ENCODE data around the gene TTLL5.

Gene TTLL5

DNA sequence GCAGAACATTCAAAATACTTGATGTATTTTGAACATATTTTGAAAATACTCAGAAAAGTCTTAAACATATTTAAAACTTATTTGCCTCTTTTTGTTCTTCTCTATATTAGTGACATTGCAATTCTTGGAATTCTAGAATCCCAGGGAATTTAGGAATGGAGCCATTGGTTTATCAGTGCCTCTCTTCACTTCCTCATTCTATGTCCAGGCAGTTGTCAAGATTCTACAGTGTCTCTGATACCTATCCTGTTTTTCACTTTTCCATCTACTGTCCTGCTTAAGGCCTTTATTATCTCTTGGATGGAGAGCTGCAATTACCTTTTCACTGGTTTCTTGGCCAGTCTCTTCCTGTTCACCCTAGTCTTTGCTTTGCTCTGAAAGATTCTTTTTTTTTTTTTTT lies 144.6 kb downstream of the TTLL5 start:
- DNase-seq = no peak

DNA sequence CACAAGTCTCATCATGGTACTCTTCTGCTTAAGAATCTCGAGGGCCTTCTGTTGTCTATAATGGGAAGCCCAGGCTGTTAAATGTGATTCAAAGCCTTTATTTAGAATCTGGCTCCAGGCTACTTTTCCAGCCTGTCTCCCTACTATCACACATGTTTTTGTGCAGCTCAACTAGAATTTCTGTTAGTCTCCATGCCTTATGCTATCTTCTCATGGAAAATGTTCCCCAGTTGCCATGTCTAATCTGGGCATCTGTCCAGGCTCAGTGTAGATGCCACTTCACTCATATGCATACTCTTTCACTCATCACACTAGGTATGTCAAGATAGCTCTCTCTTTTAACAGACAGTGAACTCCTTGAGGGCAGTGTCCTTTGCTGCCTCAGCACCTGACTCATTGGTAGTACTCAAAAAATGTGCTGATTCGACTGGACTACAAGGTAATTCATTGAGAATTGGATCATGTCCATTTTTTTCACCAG lies 145.3 kb downstream of the TTLL5 start:
- DNase-seq = no peak

DNA sequence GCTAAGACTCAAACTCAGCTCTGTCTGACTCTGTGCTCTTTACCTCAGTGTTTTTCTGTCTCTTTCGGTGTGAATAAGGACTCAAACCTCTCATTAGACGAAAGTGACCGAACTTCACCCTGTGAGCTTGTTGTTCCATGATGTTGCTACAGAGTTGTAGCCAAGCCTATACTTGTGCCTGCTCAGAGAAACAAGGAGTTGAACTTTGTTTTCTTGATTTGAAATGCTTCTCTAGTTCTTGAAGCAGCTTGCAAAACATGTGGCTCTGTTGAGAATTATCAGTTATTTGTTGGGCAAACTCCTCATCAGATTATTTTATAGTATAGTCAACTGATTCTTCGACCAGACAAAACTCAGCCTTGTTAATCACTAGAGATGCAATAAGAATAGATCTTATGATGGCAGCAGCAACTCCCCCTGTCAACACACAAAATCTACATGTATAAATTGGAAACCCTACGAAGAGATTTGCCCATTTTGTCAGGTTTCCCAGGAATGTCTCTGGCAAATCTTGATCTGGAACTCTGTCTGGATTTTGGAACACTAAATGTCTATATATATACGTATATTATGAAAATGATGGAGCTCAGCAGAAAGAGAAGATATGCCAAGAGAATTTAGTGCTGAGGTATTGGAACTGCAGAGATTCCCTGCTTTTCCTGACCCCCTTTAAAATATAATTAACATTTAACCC lies 146.8 kb downstream of the TTLL5 start:
- no peak for DNase-seq

DNA sequence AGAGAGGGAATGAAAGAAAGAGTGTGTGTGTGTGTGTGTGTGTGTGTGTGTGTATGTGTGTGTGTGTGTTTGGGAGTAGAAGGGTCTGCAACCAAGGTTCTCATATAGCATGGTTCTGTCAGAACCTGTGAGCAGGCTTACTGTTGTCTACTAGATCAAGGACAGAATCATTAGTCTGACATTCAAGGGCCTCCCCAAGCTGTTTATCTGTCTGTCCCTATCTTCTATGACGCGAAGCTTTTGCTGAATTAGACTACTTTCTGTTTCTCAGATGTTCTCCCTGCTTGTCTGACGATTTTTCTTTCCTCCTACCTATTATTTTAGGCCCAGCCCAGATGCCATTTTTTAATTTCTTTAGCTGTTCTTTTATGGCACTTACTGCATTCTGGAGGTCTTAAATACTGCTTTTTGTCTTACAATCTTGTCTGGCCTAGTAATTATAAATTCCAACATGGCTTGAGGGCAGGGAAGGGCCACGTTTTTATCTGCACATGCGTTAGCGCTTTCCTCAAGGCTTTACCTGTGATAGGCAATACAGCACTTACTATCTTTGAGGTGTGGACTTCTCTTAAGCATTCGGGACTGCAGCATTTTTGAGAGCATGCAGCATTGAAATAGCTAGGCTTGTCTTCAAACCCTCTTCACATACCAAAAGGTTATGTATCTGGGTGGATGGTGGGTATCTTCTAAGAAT lies 150.2 kb downstream of the TTLL5 start:
- DNase-seq = no peak

DNA sequence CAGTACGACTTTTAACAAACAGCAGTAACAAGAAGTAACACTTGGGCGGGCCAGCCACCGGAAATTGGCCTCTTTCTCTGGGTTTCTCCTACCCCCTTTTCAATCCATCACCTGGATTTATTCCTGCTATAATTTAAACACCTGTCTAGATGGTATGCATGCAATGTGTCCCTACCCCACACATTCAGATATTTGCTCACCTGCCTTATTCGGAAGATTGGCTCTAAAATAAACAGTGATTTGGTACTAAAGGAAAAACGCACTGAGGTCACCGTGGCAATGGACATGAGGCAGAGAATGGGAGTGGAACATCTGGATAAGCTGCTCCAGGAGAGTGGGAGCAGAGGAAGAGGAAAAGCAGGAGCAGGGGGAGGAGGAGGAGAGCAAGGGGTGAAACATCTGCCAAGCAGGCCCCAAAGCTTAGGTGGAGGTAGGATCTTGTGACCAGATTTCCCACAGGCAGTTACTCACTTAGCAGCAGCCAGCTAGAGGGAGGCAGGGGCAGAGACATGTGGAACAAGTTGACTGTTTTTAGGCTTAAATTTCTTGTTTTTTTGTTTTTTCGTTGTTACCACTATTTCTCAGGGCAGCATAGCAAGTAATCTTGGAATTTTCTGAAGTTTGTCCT lies 150.9 kb downstream of the TTLL5 start:
- no peak for DNase-seq

DNA sequence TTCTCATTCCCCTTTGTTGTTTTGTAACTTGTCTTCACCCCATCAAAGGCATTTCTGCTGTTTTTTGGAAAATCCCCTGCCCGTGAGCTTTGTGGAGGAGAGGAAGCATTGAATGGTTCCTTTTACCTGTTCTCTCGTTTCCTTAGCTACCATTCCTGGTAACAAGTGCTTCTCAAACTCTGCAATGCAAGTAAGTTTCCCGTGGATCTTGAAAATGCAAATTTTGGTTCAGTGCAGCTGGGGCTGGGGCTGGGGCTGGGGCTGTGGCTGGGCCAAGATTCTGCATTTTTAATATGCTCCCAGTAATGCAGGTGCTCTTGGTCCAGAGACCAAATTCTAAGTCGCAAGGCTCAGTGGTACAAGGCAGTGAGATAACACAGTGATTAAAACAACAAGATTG lies 151.6 kb downstream of the TTLL5 start:
- no peak for DNase-seq

DNA sequence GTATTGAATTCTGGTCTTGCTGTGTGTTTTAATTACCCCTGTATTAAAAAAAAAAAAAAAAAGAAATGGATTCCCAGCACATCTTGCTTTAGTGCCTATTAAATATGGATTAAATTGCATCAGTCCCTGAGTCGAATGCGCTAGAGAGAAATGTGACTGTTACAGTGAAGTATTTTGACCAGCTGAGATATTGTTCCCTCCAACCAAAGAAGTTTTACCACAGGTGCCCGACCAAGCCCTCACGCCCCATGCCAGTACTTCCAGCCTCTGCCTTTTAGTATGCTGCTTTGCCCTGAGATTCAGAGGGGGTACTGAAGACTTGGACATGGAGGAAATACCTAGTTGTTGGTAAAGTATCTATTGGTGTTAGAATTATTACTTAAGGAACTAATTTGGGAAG lies 159.7 kb downstream of the TTLL5 start:
- DNase-seq = no peak

DNA sequence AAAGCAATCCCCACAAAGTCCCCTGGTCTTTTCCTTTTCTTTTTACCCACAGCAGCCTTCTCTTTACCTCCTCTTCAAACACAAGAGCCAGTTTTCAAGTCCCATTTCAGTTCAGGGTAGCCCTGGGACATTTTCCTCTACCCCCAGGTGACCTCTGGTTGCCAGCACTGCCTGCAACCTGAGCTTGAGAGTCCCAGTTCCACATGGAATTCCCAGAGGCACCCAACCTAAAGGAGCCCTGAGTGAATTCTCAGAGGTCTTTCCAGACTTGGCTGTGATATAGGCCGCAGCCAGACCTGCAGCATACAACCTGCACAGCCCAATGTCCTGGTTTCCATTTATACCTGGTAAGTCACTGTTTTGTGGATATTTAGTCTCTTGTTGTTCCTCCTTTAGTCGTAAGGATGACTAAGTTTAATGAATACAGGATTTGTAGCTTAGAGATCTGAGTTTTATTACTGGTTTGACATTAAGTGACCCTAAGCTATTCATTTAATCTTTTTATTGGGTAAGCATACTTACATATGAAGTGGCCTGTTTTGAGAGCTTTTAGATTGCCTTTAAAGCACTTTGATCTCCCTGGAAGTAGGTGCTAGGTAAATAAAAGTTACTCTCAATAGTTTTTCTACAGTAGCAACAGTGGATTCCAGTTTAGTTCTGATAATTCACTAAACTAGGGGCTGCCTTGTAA lies 160.9 kb downstream of the TTLL5 start:
- no peak for DNase-seq

DNA sequence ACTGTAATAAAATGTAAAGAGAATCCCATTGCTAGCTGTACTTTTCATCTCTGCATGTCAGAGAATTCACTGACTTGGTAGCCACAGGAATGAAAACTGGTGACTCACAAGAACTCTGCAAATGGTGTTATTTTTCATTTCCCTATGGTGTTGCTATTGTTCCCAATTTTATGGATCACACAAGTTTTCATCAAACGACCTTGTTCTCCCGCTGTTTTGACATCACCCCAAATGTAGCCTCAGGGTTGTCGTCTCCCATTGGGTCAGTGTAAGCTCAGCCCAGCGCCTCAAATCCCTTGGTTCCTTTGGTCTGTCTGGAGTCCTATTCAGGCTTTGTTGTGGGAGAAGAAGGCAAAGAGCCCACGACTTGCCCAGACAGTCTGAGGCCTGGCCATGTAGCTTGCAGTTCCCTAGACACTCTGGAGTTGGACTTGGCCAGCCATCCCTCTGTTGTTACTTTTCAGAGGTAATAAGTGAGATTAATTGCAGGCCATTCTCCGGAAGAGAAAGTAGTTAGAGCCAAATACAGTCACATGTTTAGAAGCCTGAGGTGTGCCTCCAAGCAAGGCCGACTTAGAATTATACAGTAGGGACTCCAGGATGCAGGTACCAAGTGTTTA lies 161.6 kb downstream of the TTLL5 start:
- no peak for DNase-seq

DNA sequence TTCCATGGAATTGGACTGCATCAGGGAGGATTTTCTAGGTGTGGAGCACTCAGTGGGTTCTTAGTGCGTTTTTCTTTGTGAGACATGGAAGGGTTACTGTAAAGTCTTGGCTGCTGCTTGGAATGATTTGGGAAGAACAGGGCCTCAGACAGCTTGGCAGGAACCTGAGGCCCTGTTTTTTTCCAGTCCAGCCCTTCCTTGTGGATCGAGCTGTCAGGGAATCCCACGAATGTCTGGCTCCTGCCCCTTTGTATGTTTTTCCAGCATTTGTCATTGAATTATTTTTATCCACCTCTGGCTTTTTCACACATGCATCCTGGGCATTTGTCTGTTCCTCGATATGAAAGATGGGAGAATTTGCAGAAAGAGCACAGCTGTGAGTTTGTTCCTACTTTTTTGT lies 162.3 kb downstream of the TTLL5 start:
- no peak for DNase-seq

DNA sequence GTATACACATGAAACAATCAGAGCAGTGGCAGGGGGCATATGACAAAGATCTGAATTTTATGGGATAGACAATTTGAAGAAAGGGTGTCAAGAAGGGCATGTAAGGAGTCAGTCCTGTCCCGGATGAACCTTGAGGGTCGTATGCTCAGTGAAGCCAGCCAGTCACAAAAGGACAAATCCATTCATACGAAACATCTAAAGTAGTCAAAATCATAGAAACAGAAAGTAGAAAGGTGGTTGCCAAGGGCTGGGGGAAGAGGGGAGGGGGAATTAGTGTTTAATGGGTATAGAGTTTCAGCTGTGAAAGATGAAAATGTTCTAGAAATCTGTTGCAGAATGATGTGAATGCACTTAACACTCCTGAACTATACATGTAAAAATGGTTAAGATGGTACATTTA lies 163.3 kb downstream of the TTLL5 start:
- no peak for DNase-seq

DNA sequence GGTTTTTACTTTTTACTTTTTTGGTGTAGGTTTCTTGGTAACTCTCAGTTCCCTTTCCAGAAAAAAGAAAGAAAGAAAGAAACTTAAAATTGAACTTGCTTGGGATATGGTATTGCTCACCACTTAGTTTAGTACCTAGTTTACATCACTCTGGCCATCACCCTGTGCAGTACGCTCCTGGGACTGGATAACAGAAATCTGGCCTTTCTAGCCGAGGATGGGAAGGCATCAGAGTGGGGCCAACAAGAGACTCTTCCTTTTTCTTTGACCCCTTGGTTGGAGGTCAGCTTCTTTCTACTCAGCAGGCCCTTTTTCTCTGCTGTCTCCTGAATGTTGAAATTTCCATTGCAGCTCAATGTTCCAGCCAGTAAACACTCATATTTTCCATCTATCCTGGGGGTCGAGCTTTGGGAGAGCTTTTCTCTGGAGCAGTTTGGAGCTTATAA lies 164.1 kb downstream of the TTLL5 start:
- no peak for DNase-seq

DNA sequence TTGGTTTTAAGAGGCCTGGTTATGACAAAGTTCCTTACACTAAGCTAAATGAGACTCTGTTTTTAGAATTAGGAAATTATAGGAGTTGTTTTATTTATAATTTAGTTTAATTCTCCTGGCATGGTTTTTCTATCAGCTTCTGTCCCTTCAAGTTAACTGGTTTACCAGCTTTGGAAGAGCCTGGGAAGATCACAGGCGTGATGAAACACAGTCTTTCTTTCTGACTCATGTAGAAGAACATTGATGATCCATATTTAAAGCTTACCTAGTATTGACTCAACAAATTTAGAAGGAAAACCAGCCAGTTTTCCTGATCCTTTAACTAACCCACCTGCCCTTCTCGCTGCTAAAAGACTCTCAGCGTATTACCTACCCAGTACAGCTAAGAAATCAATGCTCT lies 165.6 kb downstream of the TTLL5 start:
- DNase-seq = no peak

DNA sequence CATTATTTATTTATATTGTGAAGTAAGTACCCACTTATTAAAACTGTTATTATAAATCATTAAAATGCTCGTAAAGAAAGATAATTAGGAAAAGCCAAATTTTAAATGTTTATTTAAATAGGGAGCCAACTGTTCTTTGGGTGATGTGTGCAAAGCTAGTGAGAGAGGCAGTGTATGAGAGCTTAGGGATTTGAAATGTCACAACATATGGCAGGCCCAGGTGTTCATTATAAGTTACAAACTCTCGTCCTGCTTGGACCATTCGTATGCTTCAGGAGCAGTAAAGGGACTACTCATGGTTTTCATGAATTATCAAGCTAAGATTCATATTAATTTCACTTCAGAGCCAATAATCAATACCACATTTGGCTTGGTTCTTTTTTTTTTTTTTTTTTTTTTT lies 166.3 kb downstream of the TTLL5 start:
- DNase-seq = no peak

DNA sequence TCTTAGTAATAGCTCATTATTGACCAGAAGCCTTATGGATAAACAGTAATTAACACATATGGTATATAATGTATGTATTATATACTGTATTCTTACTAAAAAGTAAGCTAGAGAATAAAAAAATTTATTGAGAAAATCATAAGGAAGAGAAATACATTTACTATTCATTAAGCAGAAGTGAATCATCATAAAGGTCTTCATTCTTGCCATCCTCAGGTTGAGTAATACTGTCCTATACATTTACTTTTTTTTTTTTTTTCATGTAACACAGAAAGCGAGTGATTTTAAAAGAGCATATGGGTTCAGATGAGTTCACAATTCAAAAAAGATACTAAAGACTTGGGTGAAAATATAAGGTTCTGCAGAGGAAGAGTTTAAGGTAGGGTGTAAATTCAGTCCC lies 168.3 kb downstream of the TTLL5 start:
- no peak for DNase-seq

DNA sequence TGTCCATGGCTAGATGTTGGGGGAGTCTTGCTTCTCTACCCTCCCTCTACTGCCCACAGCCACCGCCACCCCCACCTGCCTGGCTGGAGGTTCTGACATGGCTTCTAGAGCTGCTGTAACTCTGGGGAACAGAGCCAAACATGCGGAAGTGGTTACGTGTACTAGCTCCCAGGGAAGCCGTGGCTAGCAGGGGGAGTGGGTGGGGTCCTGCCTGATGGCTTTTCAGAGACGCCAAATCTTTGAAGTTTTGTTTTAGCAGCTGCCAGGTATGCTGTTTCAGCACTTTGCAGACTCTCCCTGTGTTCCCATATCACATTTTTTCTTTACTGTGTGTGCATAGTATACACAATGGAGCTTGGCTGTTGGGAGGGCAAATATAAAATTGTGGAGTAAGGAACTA lies 170.4 kb downstream of the TTLL5 start:
- DNase-seq = peak; percentile 57

DNA sequence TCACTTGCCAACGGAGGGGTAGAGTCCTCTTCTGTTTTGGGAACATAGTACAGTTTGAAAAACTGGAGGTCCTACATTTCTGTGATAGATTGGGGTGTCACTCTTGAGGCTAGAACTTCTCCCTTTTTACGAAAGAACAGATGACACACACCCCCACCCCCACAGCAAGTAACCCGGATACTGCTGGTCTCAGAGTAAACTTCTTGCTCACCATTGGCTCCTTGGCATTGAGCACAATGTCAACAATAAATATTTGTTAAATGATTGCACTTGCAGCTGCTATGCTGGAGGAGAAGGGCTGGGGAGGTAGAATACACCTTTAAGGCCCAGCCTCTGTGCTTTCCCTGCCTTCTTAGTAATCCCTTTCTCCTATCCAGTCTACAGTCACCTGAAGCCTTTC lies 170.9 kb downstream of the TTLL5 start:
- DNase-seq = no peak

DNA sequence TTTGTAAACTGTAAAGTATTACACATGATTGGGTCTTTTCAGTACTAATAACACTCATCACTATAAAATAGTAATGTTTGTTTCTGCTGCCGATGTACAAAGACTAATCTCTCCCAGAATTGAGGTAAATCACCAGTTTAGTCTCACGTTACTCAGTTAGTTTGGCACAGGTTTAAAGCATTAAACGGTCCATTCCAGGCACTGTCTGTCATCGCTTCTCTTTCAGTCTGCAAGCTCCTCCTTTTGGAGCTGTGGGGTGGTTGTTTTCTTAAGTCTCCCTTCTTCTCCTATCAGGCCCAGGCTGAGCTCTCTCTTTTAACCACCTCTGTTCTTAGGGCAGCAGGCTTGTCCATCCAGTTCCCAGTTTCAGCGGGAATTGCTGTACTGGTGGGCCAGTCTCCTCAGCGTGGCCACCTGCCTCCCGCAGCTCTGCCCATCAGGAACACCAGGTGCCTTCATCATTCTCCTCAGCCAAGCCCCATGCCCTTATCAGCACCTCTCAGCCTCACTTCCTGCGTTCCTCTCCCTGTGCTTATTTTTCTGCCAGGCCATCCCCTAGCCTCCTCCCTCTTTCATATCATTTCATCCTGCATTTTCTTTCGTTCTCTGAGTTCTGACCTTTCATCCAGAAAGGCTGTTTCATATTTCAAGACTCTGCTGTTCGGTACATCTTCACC lies 171.7 kb downstream of the TTLL5 start:
- DNase-seq = no peak

DNA sequence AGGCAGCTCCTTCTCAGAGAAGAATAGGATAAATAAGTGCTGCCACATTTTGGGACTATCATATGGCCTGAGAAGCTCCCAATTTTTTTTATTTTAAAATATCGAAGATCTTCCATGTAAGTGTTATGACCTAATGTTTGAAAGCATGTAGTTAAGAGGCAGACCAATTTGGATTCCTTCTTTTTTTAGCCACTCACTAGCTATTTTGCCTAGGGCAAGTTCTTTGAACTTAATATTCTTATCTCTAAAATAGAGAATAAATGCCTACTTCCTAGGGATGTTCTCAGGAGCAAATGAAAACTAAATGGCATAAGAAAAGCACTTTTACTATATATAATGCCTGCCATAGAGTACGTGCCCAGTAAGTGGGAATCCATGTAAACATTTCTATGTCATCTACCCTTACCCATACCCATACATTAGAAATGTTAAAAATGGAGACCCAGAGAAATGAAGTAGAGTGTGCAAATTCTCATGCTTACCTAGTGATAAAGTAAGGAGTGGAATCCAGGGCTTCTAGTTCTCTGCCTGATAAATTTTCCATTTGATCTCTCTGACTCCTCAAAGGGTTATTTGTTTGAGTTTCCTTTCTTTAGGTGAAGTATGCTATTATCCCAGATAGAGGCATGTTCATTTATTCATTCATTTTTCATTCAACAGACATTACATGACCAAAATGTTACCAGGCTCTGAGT lies 172.4 kb downstream of the TTLL5 start:
- no peak for DNase-seq

DNA sequence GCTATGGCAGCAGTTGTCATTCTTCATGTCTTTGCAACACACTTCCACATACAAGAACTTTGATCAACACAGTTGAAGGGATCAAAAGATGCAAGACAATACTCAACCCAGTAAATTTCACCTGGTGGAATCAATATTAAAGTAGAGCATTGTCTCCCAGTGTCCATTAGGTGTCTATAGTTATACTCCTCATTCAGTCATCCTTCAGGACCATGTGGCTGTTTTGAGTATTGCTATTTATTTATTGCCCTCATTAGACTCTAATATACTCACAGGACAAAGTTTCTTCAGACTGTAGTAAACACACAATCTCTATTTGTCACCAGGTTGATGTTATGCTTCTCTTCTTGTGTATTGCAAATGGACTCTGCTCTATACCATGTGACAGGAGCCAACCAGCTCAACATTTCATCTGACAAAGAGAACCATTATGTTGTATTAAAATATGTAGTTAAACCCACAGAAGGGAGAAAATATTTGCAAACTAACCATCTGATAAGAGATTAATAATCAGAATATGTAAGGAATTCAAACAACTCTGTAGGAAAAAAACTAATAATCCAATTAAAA lies 174.2 kb downstream of the TTLL5 start:
- no peak for DNase-seq

DNA sequence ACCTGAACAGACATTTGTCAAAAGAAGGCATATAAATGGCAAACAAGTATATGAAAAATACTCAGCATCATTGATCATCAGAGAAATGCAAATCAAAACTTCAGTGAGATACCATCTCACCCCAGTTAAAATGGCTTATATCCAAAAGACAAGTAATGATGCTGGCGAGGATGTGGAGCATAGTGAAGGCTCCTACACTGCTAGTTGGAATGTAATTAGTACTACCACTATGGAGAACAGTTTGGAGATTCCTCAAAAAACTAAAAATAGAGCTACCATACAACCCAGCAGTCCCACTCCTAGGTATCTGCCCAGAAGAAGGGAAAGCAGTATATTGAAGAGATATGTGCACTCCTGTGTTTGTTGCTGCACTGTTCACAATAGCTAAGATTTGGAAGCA lies 174.7 kb downstream of the TTLL5 start:
- no peak for DNase-seq

Measured in CD4-positive, alpha-beta T cell treated with Interleukin-10 for 1 hour (primary cell).